Neural cell (in vitro differentiated cells): ENCODE results near the gene HSPB6. TPM values are rescaled to one million over a fixed set of nuclear protein-coding genes. Genes with fewer than 3 reads are reported as not detected.

Experiments
- H2AFZ ChIP-seq: fragments of 200-600, 300-800 bp; sonication (generic), shearing (Covaris generic); 2 replicates; pipeline ENCODE4 v1.6.0; 2014; ENCODE audit warnings: low read depth, mild to moderate bottlenecking, antibody characterized with exemption, low read length, moderate library complexity
- H3F3A ChIP-seq: fragments of 200-600 bp; shearing (Covaris generic); 2 replicates; pipeline ENCODE4 v1.6.1; 2016; ENCODE audit warnings: mild to moderate bottlenecking, moderate library complexity, mixed read lengths, antibody characterized with exemption, low read length; ENCODE audit not compliant: insufficient read depth, poor library complexity, severe bottlenecking
- H3K27ac ChIP-seq: fragments of 200-600, 300-800 bp; sonication (generic), shearing (Covaris generic); 2 replicates; pipeline ENCODE4 v1.5.1; 2014; ENCODE audit warnings: mild to moderate bottlenecking, low read length, moderate library complexity
- H3K27me3 ChIP-seq: fragments of 300-800, 200-600 bp; sonication (generic), shearing (Covaris generic); 2 replicates; pipeline ENCODE4 v1.6.0; 2014; ENCODE audit warnings: mild to moderate bottlenecking, low read depth, low read length, moderate library complexity; ENCODE audit not compliant: insufficient read depth
- H3K36me3 ChIP-seq: fragments of 300-800, 200-600 bp; sonication (generic), shearing (Covaris generic); 2 replicates; pipeline ENCODE4 v1.5.1; 2014; ENCODE audit warnings: mild to moderate bottlenecking, antibody characterized with exemption, low read length, moderate library complexity; ENCODE audit not compliant: insufficient read depth
- H3K4me2 ChIP-seq: fragments of 300-800, 200-600 bp; sonication (generic), shearing (Covaris generic); 2 replicates; pipeline ENCODE4 v1.6.0; 2014; ENCODE audit warnings: mild to moderate bottlenecking, low read length
- H3K4me3 ChIP-seq: fragments of 300-800, 200-600 bp; sonication (generic), shearing (Covaris generic); 2 replicates; pipeline ENCODE4 v1.5.1; 2014; ENCODE audit warnings: mild to moderate bottlenecking, low read length, moderate library complexity
- H3K79me2 ChIP-seq: fragments of 200-600 bp; shearing (Covaris generic); replicated peaks from 2 replicates; pipeline ENCODE4 v1.6.0; 2014; ENCODE audit warnings: mild to moderate bottlenecking, low read length, moderate library complexity; ENCODE audit not compliant: insufficient read depth
- H3K9ac ChIP-seq: fragments of 300-800, 200-600 bp; sonication (generic), shearing (Covaris generic); 2 replicates; pipeline ENCODE4 v1.6.1; 2016; ENCODE audit warnings: mild to moderate bottlenecking, low read length, mixed read lengths
- H3K9me2 ChIP-seq: fragments of 200-600 bp; shearing (Covaris generic); 2 replicates; pipeline ENCODE4 v1.6.1; 2016; ENCODE audit warnings: mild to moderate bottlenecking, low read length, mixed read lengths; ENCODE audit not compliant: insufficient read depth
- H3K9me3 ChIP-seq: fragments of 200-600, 300-800 bp; sonication (generic), shearing (Covaris generic); 2 replicates; pipeline ENCODE4 v1.6.1; 2016; ENCODE audit warnings: mild to moderate bottlenecking, mixed run types, low read length, moderate library complexity, mixed read lengths
- H4K20me1 ChIP-seq: fragments of 200-600 bp; shearing (Covaris generic); 2 replicates; pipeline ENCODE4 v1.6.1; 2016; ENCODE audit warnings: mild to moderate bottlenecking, mixed run types; ENCODE audit not compliant: insufficient read depth
- CTCF ChIP-seq: fragments of 450-650 bp; IDR thresholded peaks from 2 replicates; pipeline ENCODE4 v1.5.1; 2014; ENCODE audit warnings: antibody characterized with exemption, mild to moderate bottlenecking, moderate library complexity; ENCODE audit not compliant: poor library complexity, severe bottlenecking
- EP300 ChIP-seq: fragments of 450-650 bp; conservative IDR thresholded peaks from 2 replicates; pipeline ENCODE4 v1.6.1; 2014; ENCODE audit warnings: antibody characterized with exemption, mild to moderate bottlenecking, moderate library complexity; ENCODE audit not compliant: poor library complexity, severe bottlenecking
- MXI1 ChIP-seq: fragments of 450-650 bp; conservative IDR thresholded peaks from 2 replicates; pipeline ENCODE4 v1.6.1; 2014; ENCODE audit warnings: antibody characterized with exemption, mild to moderate bottlenecking; ENCODE audit not compliant: poor library complexity, severe bottlenecking
- POLR2AphosphoS5 ChIP-seq: IDR thresholded peaks from 2 replicates; pipeline ENCODE4 v1.6.1; 2012
- RAD21 ChIP-seq: fragments of 450-650 bp; conservative IDR thresholded peaks from 2 replicates; pipeline ENCODE4 v1.6.1; 2014; ENCODE audit warnings: antibody characterized with exemption, mild to moderate bottlenecking, moderate library complexity
- REST ChIP-seq: IDR thresholded peaks from 2 replicates; pipeline ENCODE4 v1.6.1; 2012; ENCODE audit warnings: borderline replicate concordance
- SMC3 ChIP-seq: fragments of 450-650 bp; conservative IDR thresholded peaks from 2 replicates; pipeline ENCODE4 v1.6.1; 2014; ENCODE audit warnings: antibody characterized with exemption, mild to moderate bottlenecking, moderate library complexity; ENCODE audit not compliant: poor library complexity
- TAF1 ChIP-seq: IDR thresholded peaks from 2 replicates; pipeline ENCODE4 v1.6.1; 2012; ENCODE audit warnings: low read depth
- polyA plus RNA-seq: library from polyadenylated mRNA; depleted of rRNA; stranded (reverse); fragments of >200 nt; gene quantifications from 2 replicates; pipeline ENCODE4 v1.2.3, GENCODE V29; 2014

HSPB6 gene
- polyA plus RNA-seq, 1 donor from 2014 or later, result not detected

- H2AFZ ChIP-seq, result peak overlapping the region; percentile 48
Measured at GRCh38 chr19:35746087-35746462, 10.8 kb downstream of the HSPB6 start.

GRCh38 chr19:35745328-35746086 lies 11.3 kb downstream of the HSPB6 start, which contains the start of the genes PSENEN and U2AF1L4:
TSS of gene PSENEN (plus strand) at chr19:35745651. CDS start at chr19:35745931, 280 bp downstream.
TSS of gene U2AF1L4 (minus strand) at chr19:35745418. CDS start at chr19:35745391, 27 bp downstream.
- no peaks in the 10 kb centered on the region for H3K9me3 ChIP-seq
- H3K79me2 ChIP-seq, result peaks cover 22% of the 10 kb centered on the region
- TF ChIP-seq MXI1 (peak; percentile 3), CTCF (no peak), POLR2AphosphoS5 (peak; percentile 82)
- H4K20me1 ChIP-seq, result no peaks in the 10 kb centered on the region
- H3K9me2 ChIP-seq, result no peaks in the 10 kb centered on the region
- H3K4me2 ChIP-seq, result peak within 1 kb of the TSS; percentile 91
- H3K4me3 ChIP-seq, result peak within 1 kb of the TSS; percentile 94
- H3F3A ChIP-seq, result no peaks in the 10 kb centered on the region
- H3K27me3 ChIP-seq, result no peaks in the 10 kb centered on the region
- peak within 1 kb of the TSS; percentile 94 for H3K9ac ChIP-seq
- H3K27ac ChIP-seq, result peak within 1 kb of the TSS; percentile 98
- peak within 1 kb of the TSS; percentile 71 for H2AFZ ChIP-seq
- H3K36me3 ChIP-seq, result no peaks in the 10 kb centered on the region

More at GRCh38 chr19:35746087-35746462, 10.8 kb downstream of the HSPB6 start:
- Histone ChIP-seq H3K9ac (peak overlapping the region; percentile 81), H3K36me3 (no peaks in the 10 kb centered on the region), H4K20me1 (no peaks in the 10 kb centered on the region), H3K9me2 (no peaks in the 10 kb centered on the region), H3K79me2 (peaks cover 22% of the 10 kb centered on the region), H3K4me3 (peak overlapping the region; percentile 94), H3K27ac (peak overlapping the region; percentile 69), H3K27me3 (no peaks in the 10 kb centered on the region), H3F3A (no peaks in the 10 kb centered on the region), H3K4me2 (peak overlapping the region; percentile 91), H3K9me3 (no peaks in the 10 kb centered on the region)
- no peak for TF ChIP-seq CTCF

GRCh38 chr19:35744430-35745327 lies 12.2 kb downstream of the HSPB6 start:
- peak overlapping the region; percentile 94 for H3K4me3 ChIP-seq
- peak overlapping the region; percentile 98 for H3K27ac ChIP-seq
- H4K20me1 ChIP-seq, result no peaks in the 10 kb centered on the region
- TF ChIP-seq TAF1 (no peak), REST (no peak), MXI1 (peak; percentile 93), CTCF (peak; percentile 83), RAD21 (peak; percentile 68), POLR2AphosphoS5 (peak; percentile 70), SMC3 (peak; percentile 84), EP300 (no peak)

More at GRCh38 chr19:35744430-35745327, 12.2 kb downstream of the HSPB6 start:
- Histone ChIP-seq H3K4me2 (peak overlapping the region; percentile 70), H3K9ac (peak overlapping the region; percentile 94), H3K79me2 (peaks cover 22% of the 10 kb centered on the region), H3K36me3 (no peaks in the 10 kb centered on the region), H2AFZ (peak overlapping the region; percentile 71), H3F3A (no peaks in the 10 kb centered on the region), H3K27me3 (no peaks in the 10 kb centered on the region), H3K9me2 (no peaks in the 10 kb centered on the region), H3K9me3 (no peaks in the 10 kb centered on the region)
